IPS-18a (cell line): ENCODE data around the gene DDX28.

Source experiments
- H3K27ac ChIP-seq: one replicate; pipeline ENCODE4 v1.5.1; 2013; ENCODE audit warnings: low read length
- H3K27me3 ChIP-seq: one replicate; pipeline ENCODE4 v1.6.1; 2013; ENCODE audit warnings: mild to moderate bottlenecking, low read length; ENCODE audit not compliant: control insufficient read depth, insufficient read depth
- H3K36me3 ChIP-seq: one replicate; pipeline ENCODE4 v1.6.1; 2013; ENCODE audit warnings: low read depth, low read length; ENCODE audit not compliant: control insufficient read depth
- H3K4me1 ChIP-seq: one replicate; pipeline ENCODE4 v1.6.1; 2013; ENCODE audit warnings: low read depth, low read length; ENCODE audit not compliant: control insufficient read depth
- H3K4me3 ChIP-seq: one replicate; pipeline ENCODE4 v1.5.1; 2013; ENCODE audit warnings: low read length
- H3K9ac ChIP-seq: one replicate; pipeline ENCODE4 v1.6.1; 2013; ENCODE audit warnings: mild to moderate bottlenecking, low read length, moderate library complexity
- H3K9me3 ChIP-seq: one replicate; pipeline ENCODE4 v1.6.1; 2013; ENCODE audit warnings: low read depth, low read length; ENCODE audit not compliant: control insufficient read depth

Gene DDX28

GRCh38 chr16:67990018-67990386 lies 33.0 kb downstream of the DDX28 start:
- Histone ChIP-seq H3K27me3 (peaks cover 12% of the 10 kb centered on the region), H3K27ac (no peak overlapping the region), H3K9ac (no peak overlapping the region), H3K36me3 (no peaks in the 10 kb centered on the region), H3K9me3 (no peaks in the 10 kb centered on the region), H3K4me3 (no peak overlapping the region), H3K4me1 (no peaks in the 10 kb centered on the region)

GRCh38 chr16:67989322-67990017 lies 33.6 kb downstream of the DDX28 start:
- Histone ChIP-seq H3K27me3 (peaks cover 12% of the 10 kb centered on the region), H3K36me3 (no peaks in the 10 kb centered on the region), H3K4me3 (no peak overlapping the region), H3K9ac (no peak overlapping the region), H3K9me3 (no peaks in the 10 kb centered on the region), H3K4me1 (no peaks in the 10 kb centered on the region), H3K27ac (no peak overlapping the region)

- Histone ChIP-seq H3K9me3 (no peaks in the 10 kb centered on the region), H3K9ac (no peak overlapping the region), H3K4me1 (no peaks in the 10 kb centered on the region), H3K27ac (no peak overlapping the region), H3K36me3 (no peaks in the 10 kb centered on the region), H3K4me3 (no peak overlapping the region), H3K27me3 (peaks cover 12% of the 10 kb centered on the region)
Measured at GRCh38 chr16:67988675-67989074, 34.4 kb downstream of the DDX28 start.

GRCh38 chr16:67987460-67988160 lies 35.4 kb downstream of the DDX28 start:
- Histone ChIP-seq H3K27me3 (peaks cover 8% of the 10 kb centered on the region), H3K9me3 (no peaks in the 10 kb centered on the region), H3K27ac (no peak overlapping the region), H3K4me1 (no peaks in the 10 kb centered on the region), H3K9ac (no peak overlapping the region), H3K36me3 (no peaks in the 10 kb centered on the region), H3K4me3 (no peak overlapping the region)

- no peak overlapping the region for H3K9ac ChIP-seq
- H3K27me3 ChIP-seq, result peaks cover 1% of the 10 kb centered on the region
- no peak overlapping the region for H3K27ac ChIP-seq
- H3K4me1 ChIP-seq, result no peaks in the 10 kb centered on the region
- H3K9me3 ChIP-seq, result no peaks in the 10 kb centered on the region
- no peaks in the 10 kb centered on the region for H3K36me3 ChIP-seq
- H3K4me3 ChIP-seq, result no peak overlapping the region
Measured at GRCh38 chr16:67986949-67987348, 36.1 kb downstream of the DDX28 start.

GRCh38 chr16:67982011-67982696 lies 40.9 kb downstream of the DDX28 start:
- Histone ChIP-seq H3K36me3 (no peaks in the 10 kb centered on the region), H3K4me1 (no peaks in the 10 kb centered on the region), H3K27me3 (no peaks in the 10 kb centered on the region), H3K4me3 (no peak overlapping the region), H3K9ac (no peak overlapping the region), H3K27ac (no peak overlapping the region), H3K9me3 (no peaks in the 10 kb centered on the region)

- Histone ChIP-seq H3K27ac (no peak within 1 kb of the TSS), H3K36me3 (no peaks in the 10 kb centered on the region), H3K9me3 (no peaks in the 10 kb centered on the region), H3K4me1 (no peaks in the 10 kb centered on the region), H3K27me3 (no peaks in the 10 kb centered on the region), H3K9ac (no peak within 1 kb of the TSS), H3K4me3 (no peak within 1 kb of the TSS)
Measured at GRCh38 chr16:67979955-67980678, 42.9 kb downstream of the DDX28 start, which contains the start of gene DPEP3. Gene DPEP3 (minus strand): TSS chr16:67980499. CDS start chr16:67980380, 119 bp downstream.

GRCh38 chr16:67977469-67978227 lies 45.4 kb downstream of the DDX28 start:
- Histone ChIP-seq H3K4me1 (no peaks in the 10 kb centered on the region), H3K9me3 (no peaks in the 10 kb centered on the region), H3K9ac (no peak overlapping the region), H3K27me3 (no peaks in the 10 kb centered on the region), H3K27ac (no peak overlapping the region), H3K4me3 (no peak overlapping the region), H3K36me3 (no peaks in the 10 kb centered on the region)

- H3K4me3 ChIP-seq, result no peak overlapping the region
- H3K36me3 ChIP-seq, result no peaks in the 10 kb centered on the region
- H3K27ac ChIP-seq, result no peak overlapping the region
- no peaks in the 10 kb centered on the region for H3K27me3 ChIP-seq
- no peaks in the 10 kb centered on the region for H3K4me1 ChIP-seq
- H3K9ac ChIP-seq, result no peak overlapping the region
- H3K9me3 ChIP-seq, result no peaks in the 10 kb centered on the region
Measured at GRCh38 chr16:67977005-67977404, 46.0 kb downstream of the DDX28 start.

GRCh38 chr16:67976205-67976604 lies 46.8 kb downstream of the DDX28 start:
- H3K4me1 ChIP-seq, result no peaks in the 10 kb centered on the region
- no peaks in the 10 kb centered on the region for H3K9me3 ChIP-seq
- no peaks in the 10 kb centered on the region for H3K36me3 ChIP-seq
- no peak overlapping the region for H3K9ac ChIP-seq
- no peaks in the 10 kb centered on the region for H3K27me3 ChIP-seq
- no peak overlapping the region for H3K4me3 ChIP-seq
- H3K27ac ChIP-seq, result no peak overlapping the region
